Caco-2 (cell line): ENCODE results near the gene KIF1B. TPM values are rescaled to one million over a fixed set of nuclear protein-coding genes. Genes with fewer than 3 reads are reported as not detected.
A peak's percentile ranks its signal among the peaks of the same experiment; 100 is the strongest.

Source experiments
- BruUV-seq: library from RNA; stranded (reverse); fragments of 400-500 nt; replicated peaks from 2 replicates; lab custom pipeline; 2021; lab: Mats Ljungman, UMichigan
- CTCF ChIA-PET: fragments of 300-600 bp; sonication (Branson Sonifier 250); formaldehyde crosslinking; loops from one replicate; lab custom pipeline; 2022; ENCODE audit warnings: antibody characterized with exemption; lab: Charles Lee
- POLR2A ChIA-PET: fragments of 300-600 bp; sonication (Branson Sonifier 250); formaldehyde crosslinking; loops from one replicate; lab custom pipeline; 2022; ENCODE audit warnings: antibody characterized with exemption; lab: Charles Lee
- DNase-seq, 2 experiments: peaks; one replicate each; pipeline versions ENCODE4 v3.0.0 to v3.0.0-alpha.2; 2020 to 2022
- H3K27me3 ChIP-seq: replicated peaks from 2 replicates; pipeline ENCODE4 v1.6.0; 2011; ENCODE audit warnings: low read length; ENCODE audit not compliant: control insufficient read depth, insufficient read depth
- H3K36me3 ChIP-seq: 2 replicates; pipeline ENCODE4 v1.5.1; 2011; ENCODE audit warnings: low read length; ENCODE audit not compliant: control insufficient read depth, insufficient read depth
- H3K4me1 ChIP-seq: fragments of 250-450 bp; sonication (Bioruptor Pico); 2 replicates; pipeline ENCODE4 v1.5.1; 2020; ENCODE audit warnings: mild to moderate bottlenecking
- H3K4me3 ChIP-seq: 2 replicates; pipeline ENCODE4 v1.5.1; 2011; ENCODE audit warnings: low read depth, mild to moderate bottlenecking, control low read depth, low read length
- H3K9me3 ChIP-seq: fragments of 250-450 bp; sonication (Bioruptor Pico); 2 replicates; pipeline ENCODE4 v1.5.1; 2020; ENCODE audit warnings: mild to moderate bottlenecking, moderate library complexity
- H3K27ac Mint-ChIP-seq: one replicate; pipeline ENCODE4 v1.8.0; 2022; ENCODE audit warnings: mixed read lengths; ENCODE audit not compliant: unreplicated experiment
- H3K27me3 Mint-ChIP-seq: one replicate; pipeline ENCODE4 v1.8.0; 2022; ENCODE audit warnings: mixed read lengths; ENCODE audit not compliant: insufficient read depth, unreplicated experiment
- H3K36me3 Mint-ChIP-seq: one replicate; pipeline ENCODE4 v1.8.0; 2022; ENCODE audit warnings: mild to moderate bottlenecking, mixed read lengths; ENCODE audit not compliant: insufficient read depth, unreplicated experiment
- H3K4me1 Mint-ChIP-seq: one replicate; pipeline ENCODE4 v1.8.0; 2022; ENCODE audit warnings: low read depth, mixed read lengths; ENCODE audit not compliant: unreplicated experiment
- H3K4me3 Mint-ChIP-seq: one replicate; pipeline ENCODE4 v1.8.0; 2022; ENCODE audit warnings: mild to moderate bottlenecking, moderate library complexity, mixed read lengths; ENCODE audit not compliant: unreplicated experiment
- H3K9me3 Mint-ChIP-seq: one replicate; pipeline ENCODE4 v1.8.0; 2022; ENCODE audit warnings: mixed read lengths; ENCODE audit not compliant: unreplicated experiment
- intact Hi-C: fragments of 100-400 bp; cut with micrococcal nuclease; formaldehyde crosslinking; loops from one replicate; pipeline ENCODE4 v1.10.0; 2022; ENCODE audit not compliant: unreplicated experiment
- total RNA-seq: library from RNA; stranded (reverse); gene quantifications from 2 replicates; pipeline ENCODE4 v1.2.3, GENCODE V29; 2022
- TF ChIP-seq, protein P1 (sequence below), 2 experiments: fragments of 200-600 bp in 1 of 2; IDR thresholded peaks; 1 replicate in 1 of 2; 2 replicates in 1 of 2; pipeline versions ENCODE4 v1.5.1 to v1.8.0; 2011 to 2022; ENCODE audit warnings: antibody characterized with exemption in 1 of 2, control low read depth in 1 of 2, inconsistent platforms in 1 of 2, low read depth in 1 of 2, low read length in 1 of 2, mild to moderate bottlenecking in 1 of 2, moderate library complexity in 1 of 2; ENCODE audit not compliant: insufficient read depth in 1 of 2, severe bottlenecking in 1 of 2, unreplicated experiment in 1 of 2

The KIF1B gene
- total RNA-seq, 1 experiment from 2014 or later: 41.1 TPM

DNA sequence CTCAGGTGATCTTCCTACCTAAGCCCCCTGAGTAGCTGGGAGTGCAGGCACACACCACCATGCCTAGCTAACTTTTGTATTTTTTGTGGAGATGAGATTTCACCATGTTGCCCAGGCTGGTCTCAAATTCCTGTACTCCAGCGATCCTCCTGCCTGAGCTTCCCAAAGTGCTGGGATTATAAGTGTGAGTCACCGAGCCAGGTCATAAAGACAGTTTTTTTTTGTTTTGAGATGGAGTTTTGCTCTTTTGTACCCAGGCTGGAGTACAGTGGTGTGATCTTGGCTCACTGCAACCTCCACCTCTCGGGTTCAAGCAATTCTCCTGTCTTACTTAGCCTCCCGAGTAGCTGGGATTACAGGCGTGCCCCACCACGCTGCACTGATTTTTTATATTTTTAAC is 42.1 kb downstream of the KIF1B start:
- Mint-ChIP-seq H3K36me3 (peaks cover 5% of the 10 kb centered on the region), H3K4me3 (no peak overlapping the region), H3K27me3 (no peaks in the 10 kb centered on the region), H3K27ac (no peak overlapping the region), H3K4me1 (no peaks in the 10 kb centered on the region), H3K9me3 (no peaks in the 10 kb centered on the region)
- BruUV-seq: no TSS peak
- no peaks in the 10 kb centered on the region for H3K9me3 ChIP-seq
- intact Hi-C loops: no loop called here
- TF ChIP-seq, protein P1, sequence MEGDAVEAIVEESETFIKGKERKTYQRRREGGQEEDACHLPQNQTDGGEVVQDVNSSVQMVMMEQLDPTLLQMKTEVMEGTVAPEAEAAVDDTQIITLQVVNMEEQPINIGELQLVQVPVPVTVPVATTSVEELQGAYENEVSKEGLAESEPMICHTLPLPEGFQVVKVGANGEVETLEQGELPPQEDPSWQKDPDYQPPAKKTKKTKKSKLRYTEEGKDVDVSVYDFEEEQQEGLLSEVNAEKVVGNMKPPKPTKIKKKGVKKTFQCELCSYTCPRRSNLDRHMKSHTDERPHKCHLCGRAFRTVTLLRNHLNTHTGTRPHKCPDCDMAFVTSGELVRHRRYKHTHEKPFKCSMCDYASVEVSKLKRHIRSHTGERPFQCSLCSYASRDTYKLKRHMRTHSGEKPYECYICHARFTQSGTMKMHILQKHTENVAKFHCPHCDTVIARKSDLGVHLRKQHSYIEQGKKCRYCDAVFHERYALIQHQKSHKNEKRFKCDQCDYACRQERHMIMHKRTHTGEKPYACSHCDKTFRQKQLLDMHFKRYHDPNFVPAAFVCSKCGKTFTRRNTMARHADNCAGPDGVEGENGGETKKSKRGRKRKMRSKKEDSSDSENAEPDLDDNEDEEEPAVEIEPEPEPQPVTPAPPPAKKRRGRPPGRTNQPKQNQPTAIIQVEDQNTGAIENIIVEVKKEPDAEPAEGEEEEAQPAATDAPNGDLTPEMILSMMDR (IDR thresholded peaks at IDR 0.05; ENCODE audit: insufficient read depth in 1 of 2, low read depth in 1 of 2, low read length in 1 of 2, severe bottlenecking in 1 of 2, unreplicated experiment in 1 of 2): no peak
- H3K27me3 ChIP-seq: no peaks in the 10 kb centered on the region
- POLR2A ChIA-PET: no interaction called here
- CTCF ChIA-PET: no interaction called here
- H3K4me3 ChIP-seq: no peak overlapping the region
- H3K4me1 ChIP-seq: no peaks in the 10 kb centered on the region
- H3K36me3 ChIP-seq: no peaks in the 10 kb centered on the region
- DNase-seq: no peak

DNA sequence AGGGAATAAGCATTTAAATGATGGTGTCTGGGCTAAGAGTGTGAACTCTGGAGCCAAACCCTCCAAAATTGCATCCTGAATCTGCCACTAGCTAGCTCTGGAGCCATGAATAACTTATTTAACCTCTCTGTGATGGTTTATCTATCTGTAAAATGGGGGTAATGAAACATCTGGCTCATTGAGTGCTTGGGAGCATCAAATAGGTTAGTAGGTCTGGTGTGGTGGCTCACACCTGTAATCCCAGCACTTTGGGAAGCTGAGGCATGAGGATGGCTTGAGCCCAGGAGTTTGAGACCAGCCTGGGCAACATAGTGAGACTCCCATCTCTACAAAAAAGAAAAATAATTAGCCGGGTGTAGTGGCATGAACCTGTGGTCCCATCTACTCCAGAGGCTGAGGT is 42.8 kb downstream of the KIF1B start:
- no peak overlapping the region for H3K4me3 ChIP-seq
- no peaks in the 10 kb centered on the region for H3K36me3 ChIP-seq
- no peaks in the 10 kb centered on the region for H3K27me3 ChIP-seq
- ChIA-PET POLR2A (no interaction called here), CTCF (no interaction called here)
- H3K9me3 ChIP-seq: no peaks in the 10 kb centered on the region
- Mint-ChIP-seq H3K36me3 (peaks cover 9% of the 10 kb centered on the region), H3K27ac (no peak overlapping the region), H3K9me3 (no peaks in the 10 kb centered on the region), H3K27me3 (no peaks in the 10 kb centered on the region), H3K4me1 (no peaks in the 10 kb centered on the region), H3K4me3 (no peak overlapping the region)
- no TSS peak for BruUV-seq
- TF ChIP-seq, protein P1 (IDR thresholded peaks at IDR 0.05; ENCODE audit: insufficient read depth in 1 of 2, low read depth in 1 of 2, low read length in 1 of 2, severe bottlenecking in 1 of 2, unreplicated experiment in 1 of 2): no peak
- no peaks in the 10 kb centered on the region for H3K4me1 ChIP-seq
- intact Hi-C loops: no loop called here
- DNase-seq: no peak

DNA sequence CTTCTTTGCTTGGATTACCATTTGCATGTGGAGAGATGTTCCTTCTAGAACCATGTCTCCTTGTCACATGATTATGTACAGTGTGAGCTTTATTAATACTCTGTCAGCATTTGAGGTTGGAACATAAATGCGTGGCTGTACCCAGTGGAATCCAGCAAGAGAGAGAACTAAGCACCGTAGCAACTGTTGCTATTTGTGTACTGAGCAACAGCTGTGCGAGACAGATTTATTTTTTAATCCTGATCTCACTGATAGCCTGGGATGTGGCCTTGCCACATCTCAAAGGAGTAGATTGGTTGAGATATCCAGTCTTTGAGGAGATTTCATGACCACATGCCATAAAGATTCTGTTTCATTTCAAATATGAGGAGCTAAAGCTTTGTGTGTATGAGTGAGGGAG is 43.4 kb downstream of the KIF1B start:
- Mint-ChIP-seq H3K27me3 (no peaks in the 10 kb centered on the region), H3K9me3 (no peaks in the 10 kb centered on the region), H3K36me3 (peaks cover 14% of the 10 kb centered on the region), H3K4me1 (no peaks in the 10 kb centered on the region), H3K27ac (no peak overlapping the region), H3K4me3 (no peak overlapping the region)
- intact Hi-C loops: no loop called here
- CTCF ChIA-PET: no interaction called here
- DNase-seq: peak in 1 of 2 experiments; percentile 17
- Histone ChIP-seq H3K4me3 (no peak overlapping the region), H3K27me3 (no peaks in the 10 kb centered on the region), H3K36me3 (no peaks in the 10 kb centered on the region), H3K4me1 (no peaks in the 10 kb centered on the region), H3K9me3 (no peaks in the 10 kb centered on the region)
- POLR2A ChIA-PET: no interaction called here
- no TSS peak for BruUV-seq
- TF ChIP-seq, protein P1 (IDR thresholded peaks at IDR 0.05; ENCODE audit: insufficient read depth in 1 of 2, low read depth in 1 of 2, low read length in 1 of 2, severe bottlenecking in 1 of 2, unreplicated experiment in 1 of 2): no peak
